ENCODE results near the gene PIRT. TPM values are rescaled to one million over a fixed set of nuclear protein-coding genes. Genes with fewer than 3 reads are reported as not detected.

PIRT gene
- polyA plus RNA-seq, 1 of the 3 experiments (the other 2 are of a cell fraction): not detected

DNA sequence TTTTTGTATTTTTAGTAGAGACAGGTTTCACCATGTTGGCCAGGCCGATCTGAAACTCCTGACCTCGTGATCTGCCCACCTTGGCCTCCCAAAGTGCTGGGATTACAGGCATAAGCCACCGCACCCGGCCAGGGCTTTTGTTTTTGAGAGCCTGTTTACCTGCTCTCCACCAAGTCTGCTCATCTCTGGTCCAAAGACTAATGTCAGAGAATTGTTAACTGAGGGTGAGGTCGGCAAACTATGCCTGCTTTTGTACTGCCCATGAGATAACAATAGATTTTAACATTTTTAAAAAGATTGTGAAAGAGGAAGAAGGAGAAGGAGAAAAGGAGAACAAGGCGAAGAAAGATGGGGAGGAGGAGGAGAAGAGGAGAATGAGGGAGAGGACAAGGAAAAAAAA, 60.0 kb downstream of the PIRT start:
- no peak overlapping the region for H3K4me3 ChIP-seq (ENCODE audit: low read depth in 2 of 2, low read length in 1 of 2)
- H3K27ac ChIP-seq (ENCODE audit: low read depth in 2 of 2, low read length in 1 of 2): no peak overlapping the region
- WGBS (ENCODE audit: low lambda C conversion rate): 21% methylated on average over 6 of the region's 6 CpGs
- no peaks in the 10 kb centered on the region for H3K9me2 ChIP-seq
- no peak overlapping the region for H3K4me2 ChIP-seq
- ChIA-PET POLR2A (no interaction called here), CTCF (interaction anchor here (1.3 kb wide), 2 partner anchors 9 to 24 kb away, joined by 3 read pairs; no protein-coding TSS in a partner anchor)
- H3K36me3 ChIP-seq (replicated peaks in 1 of 2; ENCODE audit: control insufficient read depth in 1 of 2, insufficient read depth in 2 of 2, low read length in 1 of 2): no peaks in the 10 kb centered on the region
- H3K79me2 ChIP-seq (ENCODE audit: insufficient read depth): no peaks in the 10 kb centered on the region
- no peaks in the 10 kb centered on the region for H3K27me3 ChIP-seq (ENCODE audit: insufficient read depth)
- H3K4me1 ChIP-seq (ENCODE audit: control insufficient read depth in 1 of 2, insufficient read depth in 2 of 2, low read depth in 1 of 2, low read length in 1 of 2): no peaks in the 10 kb centered on the region
- DNase-seq: no peak
- H3K9me3 ChIP-seq: 0 out of 2 replicates have a peak, but pooled peaks cover 3% of the 10 kb centered on the region
- no peaks in the 10 kb centered on the region for H4K20me1 ChIP-seq (ENCODE audit: insufficient read depth)
- H2AFZ ChIP-seq (ENCODE audit: low read depth): no peak overlapping the region
- H3K9ac ChIP-seq: no peak overlapping the region
- no peaks in the 10 kb centered on the region for H3F3A ChIP-seq (replicated peaks; ENCODE audit: insufficient read depth)
- TF ChIP-seq SMC3 (IDR thresholded peaks at IDR 0.05; ENCODE audit: low read depth, low read length): no peak
- TF ChIP-seq, protein P1, sequence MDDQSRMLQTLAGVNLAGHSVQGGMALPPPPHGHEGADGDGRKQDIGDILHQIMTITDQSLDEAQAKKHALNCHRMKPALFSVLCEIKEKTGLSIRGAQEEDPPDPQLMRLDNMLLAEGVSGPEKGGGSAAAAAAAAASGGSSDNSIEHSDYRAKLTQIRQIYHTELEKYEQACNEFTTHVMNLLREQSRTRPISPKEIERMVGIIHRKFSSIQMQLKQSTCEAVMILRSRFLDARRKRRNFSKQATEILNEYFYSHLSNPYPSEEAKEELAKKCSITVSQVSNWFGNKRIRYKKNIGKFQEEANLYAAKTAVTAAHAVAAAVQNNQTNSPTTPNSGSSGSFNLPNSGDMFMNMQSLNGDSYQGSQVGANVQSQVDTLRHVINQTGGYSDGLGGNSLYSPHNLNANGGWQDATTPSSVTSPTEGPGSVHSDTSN (IDR thresholded peaks at IDR 0.05): no peak
- no peak for TF ChIP-seq GABPA (IDR thresholded peaks at IDR 0.05; ENCODE audit: low read depth)
- TF ChIP-seq TAF1 (IDR thresholded peaks at IDR 0.05; ENCODE audit: borderline replicate concordance, low read depth, low read length): no peak
- no peak for TF ChIP-seq NFIC (IDR thresholded peaks at IDR 0.05; ENCODE audit: borderline replicate concordance)
- TF ChIP-seq RCOR1 (IDR thresholded peaks at IDR 0.05; ENCODE audit: low read length): no peak
- no peak for TF ChIP-seq FOSL2 (IDR thresholded peaks at IDR 0.05; ENCODE audit: borderline replicate concordance, low read depth)
- no peak for TF ChIP-seq EP300 (IDR thresholded peaks at IDR 0.05; ENCODE audit: borderline replicate concordance in 1 of 2, low read depth in 1 of 2, low read length in 1 of 2)
- TF ChIP-seq ELF1 (IDR thresholded peaks at IDR 0.05): no peak
- TF ChIP-seq GATA2 (CRISPR knock-in tag; IDR thresholded peaks at IDR 0.05): no peak

GRCh38 chr17:10777131-10777807, 60.6 kb downstream of the PIRT start:
- H3K27ac ChIP-seq (ENCODE audit: low read depth in 2 of 2, low read length in 1 of 2): no peak overlapping the region
- ChIA-PET POLR2A (no interaction called here), CTCF (interaction anchor here (1.3 kb wide), 2 partner anchors 8 to 23 kb away, joined by 3 read pairs; no protein-coding TSS in a partner anchor)
- no peaks in the 10 kb centered on the region for H3K27me3 ChIP-seq (ENCODE audit: insufficient read depth)
- H3K4me3 ChIP-seq (ENCODE audit: low read depth in 2 of 2, low read length in 1 of 2): no peak overlapping the region
- H3K9me3 ChIP-seq: 0 out of 2 replicates have a peak, but pooled peaks cover 3% of the 10 kb centered on the region
- TF ChIP-seq, protein P2, sequence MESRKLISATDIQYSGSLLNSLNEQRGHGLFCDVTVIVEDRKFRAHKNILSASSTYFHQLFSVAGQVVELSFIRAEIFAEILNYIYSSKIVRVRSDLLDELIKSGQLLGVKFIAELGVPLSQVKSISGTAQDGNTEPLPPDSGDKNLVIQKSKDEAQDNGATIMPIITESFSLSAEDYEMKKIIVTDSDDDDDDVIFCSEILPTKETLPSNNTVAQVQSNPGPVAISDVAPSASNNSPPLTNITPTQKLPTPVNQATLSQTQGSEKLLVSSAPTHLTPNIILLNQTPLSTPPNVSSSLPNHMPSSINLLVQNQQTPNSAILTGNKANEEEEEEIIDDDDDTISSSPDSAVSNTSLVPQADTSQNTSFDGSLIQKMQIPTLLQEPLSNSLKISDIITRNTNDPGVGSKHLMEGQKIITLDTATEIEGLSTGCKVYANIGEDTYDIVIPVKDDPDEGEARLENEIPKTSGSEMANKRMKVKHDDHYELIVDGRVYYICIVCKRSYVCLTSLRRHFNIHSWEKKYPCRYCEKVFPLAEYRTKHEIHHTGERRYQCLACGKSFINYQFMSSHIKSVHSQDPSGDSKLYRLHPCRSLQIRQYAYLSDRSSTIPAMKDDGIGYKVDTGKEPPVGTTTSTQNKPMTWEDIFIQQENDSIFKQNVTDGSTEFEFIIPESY (IDR thresholded peaks at IDR 0.05; ENCODE audit: borderline replicate concordance, low read depth): no peak
- TF ChIP-seq TAF1 (IDR thresholded peaks at IDR 0.05; ENCODE audit: borderline replicate concordance, low read depth, low read length) (no peak), JUND (IDR thresholded peaks at IDR 0.05) (no peak), POLR2AphosphoS5 (IDR thresholded peaks at IDR 0.05; ENCODE audit: low read depth, low read length) (no peak), MXI1 (IDR thresholded peaks at IDR 0.05; ENCODE audit: low read depth, low read length) (no peak), FOXJ3 (CRISPR knock-in tag; IDR thresholded peaks at IDR 0.05) (no peak), RCOR1 (IDR thresholded peaks at IDR 0.05; ENCODE audit: low read length) (no peak), RAD21 (IDR thresholded peaks at IDR 0.05; ENCODE audit: low read length) (no peak), MEF2A (IDR thresholded peaks at IDR 0.05; ENCODE audit: borderline replicate concordance, low read depth) (no peak), NFIC (IDR thresholded peaks at IDR 0.05; ENCODE audit: borderline replicate concordance) (no peak), CTCF (IDR thresholded peaks at IDR 0.05) (no peak), YY1 (IDR thresholded peaks at IDR 0.05; ENCODE audit: low read depth) (no peak), RXRA (IDR thresholded peaks at IDR 0.05; ENCODE audit: borderline replicate concordance, low read depth) (no peak)
- TF ChIP-seq, protein P3, sequence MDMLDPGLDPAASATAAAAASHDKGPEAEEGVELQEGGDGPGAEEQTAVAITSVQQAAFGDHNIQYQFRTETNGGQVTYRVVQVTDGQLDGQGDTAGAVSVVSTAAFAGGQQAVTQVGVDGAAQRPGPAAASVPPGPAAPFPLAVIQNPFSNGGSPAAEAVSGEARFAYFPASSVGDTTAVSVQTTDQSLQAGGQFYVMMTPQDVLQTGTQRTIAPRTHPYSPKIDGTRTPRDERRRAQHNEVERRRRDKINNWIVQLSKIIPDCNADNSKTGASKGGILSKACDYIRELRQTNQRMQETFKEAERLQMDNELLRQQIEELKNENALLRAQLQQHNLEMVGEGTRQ (IDR thresholded peaks at IDR 0.05; ENCODE audit: borderline replicate concordance, low read depth, low read length): no peak
- H3K36me3 ChIP-seq (replicated peaks in 1 of 2; ENCODE audit: control insufficient read depth in 1 of 2, insufficient read depth in 2 of 2, low read length in 1 of 2): no peaks in the 10 kb centered on the region
- no peak overlapping the region for H3K4me2 ChIP-seq
- H2AFZ ChIP-seq (ENCODE audit: low read depth): no peak overlapping the region
- whole genome bisulfite sequencing (ENCODE audit: low lambda C conversion rate): 45% methylated on average over 11 of the region's 11 CpGs
- no peak overlapping the region for H3K9ac ChIP-seq
- H3K79me2 ChIP-seq (ENCODE audit: insufficient read depth): no peaks in the 10 kb centered on the region
- no peak for DNase-seq
- no peaks in the 10 kb centered on the region for H3F3A ChIP-seq (replicated peaks; ENCODE audit: insufficient read depth)
- H4K20me1 ChIP-seq (ENCODE audit: insufficient read depth): no peaks in the 10 kb centered on the region
- no peaks in the 10 kb centered on the region; a peak in 1 of 4 replicates for H3K4me1 ChIP-seq (ENCODE audit: control insufficient read depth in 1 of 2, insufficient read depth in 2 of 2, low read depth in 1 of 2, low read length in 1 of 2)
- H3K9me2 ChIP-seq: no peaks in the 10 kb centered on the region
